Progenitor cell of endocrine pancreas (in vitro differentiated cells): ENCODE results near the gene MOBP. TPM values are rescaled to one million over a fixed set of nuclear protein-coding genes. Genes with fewer than 3 reads are reported as not detected.

Source experiments
- DNase-seq: peaks from one replicate; pipeline ENCODE4 v3.0.0; 2021; ENCODE audit warnings: low spot score; ENCODE audit not compliant: unreplicated experiment
- H3K27ac Mint-ChIP-seq: 2 replicates; pipeline ENCODE4 v1.8.0; 2021; ENCODE audit warnings: mild to moderate bottlenecking, moderate library complexity, mixed read lengths
- H3K27me3 Mint-ChIP-seq: 2 replicates; pipeline ENCODE4 v1.8.0; 2021; ENCODE audit warnings: mixed read lengths
- H3K36me3 Mint-ChIP-seq: 2 replicates; pipeline ENCODE4 v1.8.0; 2022; ENCODE audit warnings: mixed read lengths; ENCODE audit not compliant: insufficient read depth
- H3K4me1 Mint-ChIP-seq: 2 replicates; pipeline ENCODE4 v1.8.0; 2021; ENCODE audit warnings: low read depth, mixed read lengths
- H3K4me3 Mint-ChIP-seq: 2 replicates; pipeline ENCODE4 v1.8.0; 2021; ENCODE audit warnings: low read depth, mild to moderate bottlenecking, moderate library complexity, mixed read lengths
- H3K9me3 Mint-ChIP-seq: 2 replicates; pipeline ENCODE4 v1.8.0; 2021; ENCODE audit warnings: low read depth, mixed read lengths
- CTCF ChIP-seq: fragments of 200-600 bp; sonication (generic); IDR thresholded peaks from one replicate; pipeline ENCODE4 v1.5.0; 2021; ENCODE audit warnings: antibody characterized with exemption, mild to moderate bottlenecking; ENCODE audit not compliant: unreplicated experiment
- total RNA-seq: library from RNA; stranded (reverse); gene quantifications from 2 replicates; pipeline ENCODE4 v1.2.1, GENCODE V29; 2021

MOBP gene
- total RNA-seq, 1 donor from 2014 or later: not detected

GRCh38 chr3:39469945-39470344 lies 2.5 kb downstream of the MOBP start:
- Mint-ChIP-seq H3K36me3 (no peaks in the 10 kb centered on the region), H3K9me3 (no peaks in the 10 kb centered on the region), H3K4me1 (no peaks in the 10 kb centered on the region), H3K27ac (no peak overlapping the region), H3K27me3 (no peaks in the 10 kb centered on the region), H3K4me3 (no peak overlapping the region)
- no peak for DNase-seq
- TF ChIP-seq CTCF: no peak

GRCh38 chr3:39471652-39472051 lies 4.2 kb downstream of the MOBP start:
- Mint-ChIP-seq H3K27ac (no peak overlapping the region), H3K9me3 (peaks cover 3% of the 10 kb centered on the region), H3K4me1 (no peaks in the 10 kb centered on the region), H3K27me3 (no peaks in the 10 kb centered on the region), H3K4me3 (no peak overlapping the region), H3K36me3 (no peaks in the 10 kb centered on the region)
- TF ChIP-seq CTCF: no peak
- no peak for DNase-seq

GRCh38 chr3:39473452-39474125 lies 6.1 kb downstream of the MOBP start:
- Mint-ChIP-seq H3K27me3 (no peaks in the 10 kb centered on the region), H3K4me3 (no peak overlapping the region), H3K9me3 (peaks cover 3% of the 10 kb centered on the region), H3K36me3 (no peaks in the 10 kb centered on the region), H3K4me1 (no peaks in the 10 kb centered on the region), H3K27ac (no peak overlapping the region)
- TF ChIP-seq CTCF: no peak
- no peak for DNase-seq

- Mint-ChIP-seq H3K4me3 (no peak overlapping the region), H3K27me3 (no peaks in the 10 kb centered on the region), H3K27ac (no peak overlapping the region), H3K36me3 (no peaks in the 10 kb centered on the region), H3K9me3 (peaks cover 3% of the 10 kb centered on the region), H3K4me1 (no peaks in the 10 kb centered on the region)
- TF ChIP-seq CTCF: no peak
- no peak for DNase-seq
Measured at GRCh38 chr3:39474126-39474515, 6.6 kb downstream of the MOBP start.

- Mint-ChIP-seq H3K4me1 (no peaks in the 10 kb centered on the region), H3K9me3 (peaks cover 3% of the 10 kb centered on the region), H3K36me3 (no peaks in the 10 kb centered on the region), H3K4me3 (no peak overlapping the region), H3K27me3 (no peaks in the 10 kb centered on the region), H3K27ac (no peak overlapping the region)
- no peak for DNase-seq
- no peak for TF ChIP-seq CTCF
Measured at GRCh38 chr3:39476783-39477182, 9.3 kb downstream of the MOBP start.
